Endometrial microvascular endothelial cells (primary cell): ENCODE measurements around the gene GRP. TPM values are rescaled to one million over a fixed set of nuclear protein-coding genes. Genes with fewer than 3 reads are reported as not detected.

Experiments
- in situ Hi-C: cut with HindIII; loops from 2 replicates; pipeline ENCODE4 v1.10.0; 2017; ENCODE audit warnings: low sequenced_read_pairs, low pct_unique_long_range_greater_than_20kb; ENCODE audit errors: inconsistent ontology term
- total RNA-seq: library from RNA; depleted of rRNA; stranded (reverse); fragments of >200 nt; gene quantifications from one replicate; pipeline ENCODE4 v1.2.3, GENCODE V29; 2015; ENCODE audit errors: inconsistent ontology term

Gene GRP
- total RNA-seq, 1 donor from 2014 or later = not detected

- in situ Hi-C loops = no loop called here
Measured at GRCh38 chr18:59264651-59265245, 44.8 kb downstream of the GRP start.

- in situ Hi-C loops = no loop called here
Measured at GRCh38 chr18:59265246-59265973, 45.5 kb downstream of the GRP start.

GRCh38 chr18:59265974-59266369 is 46.0 kb downstream of the GRP start:
- in situ Hi-C loops = no loop called here

- in situ Hi-C loops = no loop called here
Measured at GRCh38 chr18:59266459-59266858, 46.5 kb downstream of the GRP start.

GRCh38 chr18:59266886-59267502 is 47.0 kb downstream of the GRP start:
- in situ Hi-C loops = no loop called here

GRCh38 chr18:59267503-59268126 is 47.7 kb downstream of the GRP start:
- in situ Hi-C loops = no loop called here

GRCh38 chr18:59268127-59268720 is 48.3 kb downstream of the GRP start:
- in situ Hi-C loops = no loop called here

GRCh38 chr18:59268721-59269562 is 49.0 kb downstream of the GRP start:
- in situ Hi-C loops = no loop called here

- in situ Hi-C loops = no loop called here
Measured at GRCh38 chr18:59269563-59270119, 49.7 kb downstream of the GRP start.

GRCh38 chr18:59270689-59271257 is 50.8 kb downstream of the GRP start:
- in situ Hi-C loops = no loop called here

- in situ Hi-C loops = no loop called here
Measured at GRCh38 chr18:59271606-59272220, 51.8 kb downstream of the GRP start.

GRCh38 chr18:59272221-59272888 is 52.4 kb downstream of the GRP start:
- in situ Hi-C loops = no loop called here

GRCh38 chr18:59272891-59273758 is 53.2 kb downstream of the GRP start, which contains the start of gene RAX:
RAX (minus strand) TSS chr18:59273454; CDS start chr18:59273206, 248 bp downstream.
- in situ Hi-C loops = no loop called here

GRCh38 chr18:59273759-59274532 is 54.0 kb downstream of the GRP start:
- in situ Hi-C loops = no loop called here

GRCh38 chr18:59274533-59274928 is 54.6 kb downstream of the GRP start:
- in situ Hi-C loops = no loop called here
